HEK293 (cell line): ENCODE data around the gene UBASH3B.

Experiments used
- ZNF146 ChIP-seq: fragments of 450-650 bp; formaldehyde crosslinking; IDR thresholded peaks from 2 replicates; pipeline ENCODE4 v1.5.1; 2016; ENCODE audit warnings: missing biosample characterization, missing genetic modification characterization
- TF ChIP-seq, protein P1 (sequence below): fragments of 450-650 bp; formaldehyde crosslinking; IDR thresholded peaks from 2 replicates; pipeline ENCODE4 v1.5.1; 2016; ENCODE audit warnings: missing biosample characterization, missing genetic modification characterization
- TF ChIP-seq, protein P2 (sequence below): fragments of 450-650 bp; formaldehyde crosslinking; IDR thresholded peaks from 2 replicates; pipeline ENCODE4 v1.5.1; 2016; ENCODE audit warnings: missing biosample characterization, missing genetic modification characterization
- TF ChIP-seq, protein P3 (sequence below): fragments of 450-650 bp; formaldehyde crosslinking; IDR thresholded peaks from 2 replicates; pipeline ENCODE4 v1.5.1; 2017; ENCODE audit warnings: missing biosample characterization, missing genetic modification characterization

- TF ChIP-seq, protein P1, sequence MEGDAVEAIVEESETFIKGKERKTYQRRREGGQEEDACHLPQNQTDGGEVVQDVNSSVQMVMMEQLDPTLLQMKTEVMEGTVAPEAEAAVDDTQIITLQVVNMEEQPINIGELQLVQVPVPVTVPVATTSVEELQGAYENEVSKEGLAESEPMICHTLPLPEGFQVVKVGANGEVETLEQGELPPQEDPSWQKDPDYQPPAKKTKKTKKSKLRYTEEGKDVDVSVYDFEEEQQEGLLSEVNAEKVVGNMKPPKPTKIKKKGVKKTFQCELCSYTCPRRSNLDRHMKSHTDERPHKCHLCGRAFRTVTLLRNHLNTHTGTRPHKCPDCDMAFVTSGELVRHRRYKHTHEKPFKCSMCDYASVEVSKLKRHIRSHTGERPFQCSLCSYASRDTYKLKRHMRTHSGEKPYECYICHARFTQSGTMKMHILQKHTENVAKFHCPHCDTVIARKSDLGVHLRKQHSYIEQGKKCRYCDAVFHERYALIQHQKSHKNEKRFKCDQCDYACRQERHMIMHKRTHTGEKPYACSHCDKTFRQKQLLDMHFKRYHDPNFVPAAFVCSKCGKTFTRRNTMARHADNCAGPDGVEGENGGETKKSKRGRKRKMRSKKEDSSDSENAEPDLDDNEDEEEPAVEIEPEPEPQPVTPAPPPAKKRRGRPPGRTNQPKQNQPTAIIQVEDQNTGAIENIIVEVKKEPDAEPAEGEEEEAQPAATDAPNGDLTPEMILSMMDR (tag by site-specific recombination): no peak
- TF ChIP-seq ZNF146 (tag by site-specific recombination): no peak
- TF ChIP-seq, protein P2, sequence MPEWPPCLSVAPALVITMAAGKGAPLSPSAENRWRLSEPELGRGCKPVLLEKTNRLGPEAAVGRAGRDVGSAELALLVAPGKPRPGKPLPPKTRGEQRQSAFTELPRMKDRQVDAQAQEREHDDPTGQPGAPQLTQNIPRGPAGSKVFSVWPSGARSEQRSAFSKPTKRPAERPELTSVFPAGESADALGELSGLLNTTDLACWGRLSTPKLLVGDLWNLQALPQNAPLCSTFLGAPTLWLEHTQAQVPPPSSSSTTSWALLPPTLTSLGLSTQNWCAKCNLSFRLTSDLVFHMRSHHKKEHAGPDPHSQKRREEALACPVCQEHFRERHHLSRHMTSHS: no peak
- TF ChIP-seq, protein P3, sequence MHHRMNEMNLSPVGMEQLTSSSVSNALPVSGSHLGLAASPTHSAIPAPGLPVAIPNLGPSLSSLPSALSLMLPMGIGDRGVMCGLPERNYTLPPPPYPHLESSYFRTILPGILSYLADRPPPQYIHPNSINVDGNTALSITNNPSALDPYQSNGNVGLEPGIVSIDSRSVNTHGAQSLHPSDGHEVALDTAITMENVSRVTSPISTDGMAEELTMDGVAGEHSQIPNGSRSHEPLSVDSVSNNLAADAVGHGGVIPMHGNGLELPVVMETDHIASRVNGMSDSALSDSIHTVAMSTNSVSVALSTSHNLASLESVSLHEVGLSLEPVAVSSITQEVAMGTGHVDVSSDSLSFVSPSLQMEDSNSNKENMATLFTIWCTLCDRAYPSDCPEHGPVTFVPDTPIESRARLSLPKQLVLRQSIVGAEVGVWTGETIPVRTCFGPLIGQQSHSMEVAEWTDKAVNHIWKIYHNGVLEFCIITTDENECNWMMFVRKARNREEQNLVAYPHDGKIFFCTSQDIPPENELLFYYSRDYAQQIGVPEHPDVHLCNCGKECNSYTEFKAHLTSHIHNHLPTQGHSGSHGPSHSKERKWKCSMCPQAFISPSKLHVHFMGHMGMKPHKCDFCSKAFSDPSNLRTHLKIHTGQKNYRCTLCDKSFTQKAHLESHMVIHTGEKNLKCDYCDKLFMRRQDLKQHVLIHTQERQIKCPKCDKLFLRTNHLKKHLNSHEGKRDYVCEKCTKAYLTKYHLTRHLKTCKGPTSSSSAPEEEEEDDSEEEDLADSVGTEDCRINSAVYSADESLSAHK (tag by site-specific recombination): no peak
Observed at GRCh38 chr11:122715548-122716440, 60.3 kb downstream of the UBASH3B start.
